ENCODE data around the gene ADAMTS17.

The ADAMTS17 gene

DNA sequence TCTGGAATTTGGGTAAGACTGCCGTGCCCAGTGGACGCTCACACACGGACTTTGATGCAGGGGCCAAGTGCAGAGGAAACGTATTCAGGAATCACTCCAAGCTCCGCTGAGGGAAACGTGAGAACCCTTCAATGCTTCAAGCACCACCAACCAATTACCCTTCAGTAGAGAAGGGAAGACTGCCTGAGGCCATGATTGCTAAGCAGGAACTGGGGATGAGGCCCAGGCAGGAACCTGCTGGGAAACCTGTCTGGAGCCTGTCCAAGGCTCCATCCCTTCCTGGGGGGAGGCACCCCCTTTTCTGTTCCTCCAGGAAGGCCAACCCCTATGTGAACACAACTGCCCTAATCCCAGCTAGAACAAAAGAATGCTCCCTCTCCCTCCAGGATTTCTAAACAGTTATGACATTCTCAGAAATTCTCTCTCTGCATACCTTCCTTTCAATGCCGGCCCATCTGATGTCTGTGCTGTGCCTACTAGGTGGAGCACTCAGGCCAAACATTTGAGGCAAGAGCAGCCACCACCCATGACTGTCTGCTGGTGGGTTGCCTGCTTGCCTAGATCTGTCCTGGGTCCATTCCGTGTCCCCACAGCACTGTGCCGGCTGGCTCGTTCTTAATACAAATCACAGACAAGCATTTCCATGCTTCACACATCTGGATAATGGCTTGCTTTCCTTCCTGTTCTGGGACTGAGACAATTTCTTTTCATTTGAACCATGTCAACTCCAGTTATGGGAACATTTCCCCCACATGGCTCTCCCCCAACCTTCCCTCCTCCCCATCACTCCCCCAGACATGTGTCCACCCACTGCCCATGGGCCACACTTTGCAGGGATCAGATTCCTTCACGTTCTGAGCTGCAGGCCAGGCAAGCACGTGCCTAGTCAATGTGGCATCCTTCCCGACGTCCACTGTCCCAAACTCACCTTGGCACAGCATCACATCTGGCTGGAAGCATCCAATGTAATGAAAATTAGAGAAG is 149.4 kb downstream of the ADAMTS17 start:
- no peak overlapping the region for H3K4me3 ChIP-seq (ENCODE audit: low read length)
- DNase-seq (ENCODE audit: low read depth, low spot score), result no peak

DNA sequence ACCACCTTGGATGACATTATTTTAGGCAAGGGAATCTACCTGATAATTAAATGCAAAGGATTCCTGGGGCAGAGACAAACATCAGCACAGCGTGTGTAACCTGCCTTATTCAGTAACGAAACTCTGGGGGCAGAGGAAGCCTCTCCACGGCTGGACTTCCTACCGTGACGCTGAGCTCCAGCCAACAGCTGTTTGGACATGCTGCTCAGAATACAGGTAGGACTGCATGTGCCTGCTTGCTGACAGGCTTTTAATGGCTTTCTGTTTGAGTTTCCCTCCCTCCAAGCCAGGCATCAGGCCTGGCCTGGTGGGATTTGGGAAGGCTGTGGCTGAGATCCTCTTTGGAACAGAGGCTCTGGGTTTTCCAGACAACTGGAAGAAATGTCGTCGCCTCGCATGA is 150.6 kb downstream of the ADAMTS17 start:
- no peak for DNase-seq (ENCODE audit: low read depth, low spot score)
- no peak overlapping the region for H3K4me3 ChIP-seq (ENCODE audit: low read length)

DNA sequence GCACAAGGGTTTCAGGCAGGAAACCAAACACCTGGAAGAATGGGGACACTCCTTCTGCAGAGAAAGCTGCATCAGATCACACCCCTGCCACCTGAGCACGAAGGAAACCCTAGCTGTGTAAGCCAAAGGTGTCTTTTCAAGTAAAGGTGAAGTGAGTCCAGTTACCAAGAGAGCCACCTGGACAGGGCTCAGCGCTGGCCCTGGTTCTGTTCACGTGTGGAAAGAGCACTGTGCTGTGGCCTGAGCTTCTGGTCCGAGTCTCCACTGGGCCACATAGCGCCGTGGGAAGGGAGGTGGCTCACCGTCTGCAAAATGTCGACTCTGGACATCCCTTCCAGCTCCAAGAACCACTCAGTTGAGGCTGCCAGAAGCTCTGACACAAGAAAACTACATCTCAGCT is 151.1 kb downstream of the ADAMTS17 start:
- no peak for DNase-seq (ENCODE audit: low read depth, low spot score)
- H3K4me3 ChIP-seq (ENCODE audit: low read length), result no peak overlapping the region

DNA sequence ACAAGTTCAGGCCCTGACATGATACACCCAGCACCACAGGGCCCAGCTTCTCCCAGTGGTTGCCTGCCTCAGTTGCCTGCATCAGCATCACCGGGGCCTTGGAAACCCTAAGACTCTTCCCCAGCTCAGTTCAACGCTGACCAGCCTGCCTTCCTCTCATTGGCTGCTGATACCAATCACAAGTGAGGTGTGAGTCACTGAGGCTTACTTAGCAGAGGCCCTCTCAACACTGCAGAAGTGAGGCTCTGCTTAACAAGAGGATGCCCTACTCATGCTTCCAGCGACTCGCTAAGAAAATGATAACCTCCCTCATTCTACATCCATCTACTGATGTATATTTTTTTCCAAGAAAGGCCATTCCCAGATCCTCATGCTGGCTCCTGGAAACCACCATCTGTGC is 151.9 kb downstream of the ADAMTS17 start:
- no peak for DNase-seq (ENCODE audit: low read depth, low spot score)
- H3K4me3 ChIP-seq (ENCODE audit: low read length), result no peak overlapping the region

DNA sequence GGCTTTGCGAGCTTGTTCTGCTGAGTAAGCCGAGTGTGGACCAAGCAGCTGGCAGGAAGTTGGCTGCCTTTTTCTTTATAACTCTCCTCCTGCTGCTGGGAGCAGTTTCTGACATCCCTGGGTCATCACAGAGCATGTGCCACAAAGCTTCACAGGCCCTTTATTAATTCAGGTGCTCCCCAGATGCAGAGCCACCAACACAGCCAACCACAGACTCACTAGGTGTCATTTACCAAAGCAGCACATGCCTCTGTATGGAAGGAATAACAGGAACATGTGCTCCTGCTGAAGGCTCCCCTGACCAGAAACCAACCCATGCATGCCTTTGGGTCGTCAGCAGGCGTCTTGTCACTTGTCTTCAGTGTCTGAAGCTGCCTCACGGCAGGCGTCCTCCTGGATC is 152.5 kb downstream of the ADAMTS17 start:
- no peak for DNase-seq (ENCODE audit: low read depth, low spot score)
- no peak overlapping the region for H3K4me3 ChIP-seq (ENCODE audit: low read length)

DNA sequence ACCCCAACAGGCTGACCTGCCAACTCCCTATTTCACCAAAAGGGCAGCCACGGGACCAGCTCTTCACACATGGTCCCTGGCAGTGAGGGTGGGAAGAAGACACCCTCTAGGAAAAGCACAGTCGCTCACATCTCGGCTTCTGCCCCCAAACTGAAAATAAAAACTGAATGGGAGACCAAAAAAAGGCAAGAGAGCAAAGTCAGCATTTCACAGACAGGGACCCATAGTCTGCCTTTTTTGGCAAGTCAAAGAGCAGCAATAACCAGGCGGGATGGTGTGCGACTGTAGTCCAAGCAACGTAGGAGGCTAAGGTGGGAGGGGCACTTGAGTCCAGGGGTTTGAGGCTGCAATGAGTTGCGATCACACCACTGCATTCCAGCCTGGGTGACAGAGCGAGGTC is 154.1 kb downstream of the ADAMTS17 start:
- DNase-seq (ENCODE audit: low read depth, low spot score), result no peak
- no peak overlapping the region for H3K4me3 ChIP-seq (ENCODE audit: low read length)

DNA sequence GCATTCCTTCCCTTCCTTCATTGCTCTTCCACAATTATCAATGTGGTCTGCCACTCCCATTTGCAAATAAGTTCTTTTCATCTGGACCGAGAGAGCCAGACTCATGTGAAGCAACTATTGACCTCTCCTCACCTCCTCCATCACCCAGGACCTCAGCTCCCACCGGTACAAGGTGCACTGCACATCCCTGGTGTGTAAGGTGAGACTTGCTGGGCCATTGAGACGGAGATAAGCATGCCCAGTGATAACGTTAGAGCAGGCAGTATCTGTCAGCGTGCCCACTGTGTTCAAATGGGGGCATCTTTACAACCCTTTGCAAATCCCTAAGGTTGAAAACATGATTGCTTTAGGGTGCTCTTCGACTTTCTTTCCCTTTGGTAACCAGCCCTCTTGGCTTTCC is 154.8 kb downstream of the ADAMTS17 start:
- DNase-seq (ENCODE audit: low read depth, low spot score), result no peak
- no peak overlapping the region for H3K4me3 ChIP-seq (ENCODE audit: low read length)

DNA sequence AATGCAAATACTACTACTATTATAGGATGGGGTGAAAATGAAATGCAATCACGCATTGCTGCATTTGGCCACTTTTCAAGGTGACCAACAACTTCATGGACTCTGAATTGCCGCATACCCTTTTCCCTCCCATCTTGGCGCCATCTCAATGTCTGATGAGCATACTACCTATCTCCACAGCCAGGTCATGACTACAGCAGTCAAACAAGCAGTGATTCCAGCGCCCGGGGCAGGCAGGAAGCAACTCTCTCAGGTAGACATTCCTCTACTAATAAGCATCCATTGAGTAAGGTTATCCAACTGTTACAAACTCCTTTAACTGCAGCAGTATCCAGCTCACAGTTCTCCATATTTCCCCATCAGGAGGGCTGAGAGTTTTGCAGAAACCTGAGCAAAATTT is 155.4 kb downstream of the ADAMTS17 start:
- no peak for DNase-seq (ENCODE audit: low read depth, low spot score)
- no peak overlapping the region for H3K4me3 ChIP-seq (ENCODE audit: low read length)

DNA sequence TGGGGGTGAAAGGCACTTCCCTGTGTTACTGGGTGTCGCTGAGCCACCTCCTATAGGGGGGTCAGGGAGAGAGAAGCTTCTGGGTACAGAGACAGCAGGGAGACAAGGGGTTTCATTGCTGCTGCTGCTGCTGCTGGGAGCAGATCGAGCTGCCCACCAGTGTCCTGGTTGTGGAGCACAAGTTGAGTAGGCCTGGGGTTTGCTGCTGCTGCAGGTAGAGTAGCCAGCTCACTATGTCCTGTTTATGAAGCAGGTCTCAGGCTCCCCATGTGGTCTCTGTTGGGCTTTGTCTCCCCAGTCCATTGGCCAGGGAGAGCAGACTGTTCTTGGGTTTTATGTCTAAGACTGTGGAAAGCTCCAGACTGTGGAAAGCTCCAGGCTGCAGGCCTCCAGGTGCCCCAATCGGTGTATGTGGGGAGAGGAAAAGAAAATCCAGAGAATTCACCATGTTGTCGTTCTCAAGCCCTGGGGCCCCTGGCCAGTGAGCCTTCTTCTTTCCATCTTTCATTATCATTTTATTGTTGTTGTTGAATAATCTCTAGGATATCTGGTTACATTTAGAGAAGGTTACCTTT is 157.8 kb downstream of the ADAMTS17 start:
- no peak overlapping the region for H3K4me3 ChIP-seq (ENCODE audit: low read length)
- DNase-seq (ENCODE audit: low read depth, low spot score), result no peak

DNA sequence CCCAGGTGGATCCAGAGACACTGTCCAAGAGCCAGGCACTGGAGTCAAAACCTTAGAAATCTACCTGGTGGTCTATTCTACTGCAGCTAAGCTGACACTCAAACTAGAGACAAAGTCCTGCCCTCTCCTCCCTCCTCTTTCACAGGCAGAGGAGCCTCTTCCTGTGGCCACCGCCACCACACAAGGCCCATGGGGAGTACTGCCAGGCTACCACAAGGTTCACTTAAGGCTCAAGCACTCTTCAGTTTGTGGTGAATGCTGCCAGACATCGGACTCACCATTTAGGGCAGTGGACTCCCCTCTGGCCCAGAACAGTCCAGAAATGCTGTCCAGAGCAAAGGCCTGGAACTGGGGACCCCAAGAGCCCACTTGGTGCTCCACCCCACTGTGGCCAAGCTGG is 160.9 kb downstream of the ADAMTS17 start:
- no peak overlapping the region for H3K4me3 ChIP-seq (ENCODE audit: low read length)
- DNase-seq (ENCODE audit: low read depth, low spot score), result no peak

DNA sequence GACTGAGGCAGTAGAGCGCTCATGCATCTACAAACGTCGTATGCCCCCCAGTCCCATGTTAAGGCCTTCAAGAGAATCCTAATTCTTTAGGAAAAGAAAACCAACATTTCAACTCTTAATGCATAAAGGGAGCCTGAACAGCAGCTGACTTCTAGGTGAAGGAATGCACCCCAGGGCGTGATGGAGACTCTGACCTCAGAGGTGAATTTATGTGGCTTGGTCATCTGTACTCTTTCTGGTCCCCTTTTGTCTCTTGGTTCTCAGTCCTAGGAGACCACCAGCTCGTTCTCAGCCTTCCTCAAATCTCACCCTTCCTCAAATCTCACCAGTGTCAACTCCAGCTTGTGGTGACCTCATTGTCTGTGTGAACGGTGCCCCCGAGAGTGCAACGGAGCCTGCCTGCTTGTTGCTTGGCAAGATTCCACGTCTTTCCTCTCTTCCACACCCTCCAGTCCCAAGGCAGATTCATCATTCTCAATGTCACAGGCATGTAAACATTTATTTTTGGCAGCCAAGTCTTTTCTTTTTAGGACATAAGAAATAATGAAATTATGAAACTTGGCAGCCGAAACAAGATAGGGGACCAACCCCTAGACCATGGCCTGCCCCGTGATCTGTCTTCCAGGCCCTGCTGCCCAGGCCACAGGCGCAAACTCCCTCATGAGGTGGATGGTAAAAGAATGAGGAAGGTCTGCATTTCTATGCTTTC is 166.2 kb downstream of the ADAMTS17 start:
- H3K4me3 ChIP-seq (ENCODE audit: low read length), result no peak overlapping the region
- no peak for DNase-seq (ENCODE audit: low read depth, low spot score)

DNA sequence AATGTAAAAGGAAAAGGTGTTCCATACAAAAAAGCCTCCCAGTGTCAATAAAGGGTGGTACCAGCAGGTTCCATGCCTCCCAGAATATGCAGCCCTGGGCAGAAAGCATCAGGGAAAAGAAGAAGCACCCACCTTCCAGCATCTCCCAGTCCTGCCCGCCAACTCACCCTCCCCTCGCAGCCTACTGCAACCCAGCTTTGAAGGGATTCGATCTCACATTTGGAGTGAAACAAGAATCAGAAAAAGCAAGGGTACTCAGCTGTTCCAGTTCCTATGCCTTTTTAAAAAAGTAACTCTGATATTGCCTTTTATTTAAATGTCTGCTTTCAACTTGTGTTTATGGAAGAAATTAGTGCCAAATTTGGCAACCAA is 166.9 kb downstream of the ADAMTS17 start:
- no peak overlapping the region for H3K4me3 ChIP-seq (ENCODE audit: low read length)
- no peak for DNase-seq (ENCODE audit: low read depth, low spot score)

DNA sequence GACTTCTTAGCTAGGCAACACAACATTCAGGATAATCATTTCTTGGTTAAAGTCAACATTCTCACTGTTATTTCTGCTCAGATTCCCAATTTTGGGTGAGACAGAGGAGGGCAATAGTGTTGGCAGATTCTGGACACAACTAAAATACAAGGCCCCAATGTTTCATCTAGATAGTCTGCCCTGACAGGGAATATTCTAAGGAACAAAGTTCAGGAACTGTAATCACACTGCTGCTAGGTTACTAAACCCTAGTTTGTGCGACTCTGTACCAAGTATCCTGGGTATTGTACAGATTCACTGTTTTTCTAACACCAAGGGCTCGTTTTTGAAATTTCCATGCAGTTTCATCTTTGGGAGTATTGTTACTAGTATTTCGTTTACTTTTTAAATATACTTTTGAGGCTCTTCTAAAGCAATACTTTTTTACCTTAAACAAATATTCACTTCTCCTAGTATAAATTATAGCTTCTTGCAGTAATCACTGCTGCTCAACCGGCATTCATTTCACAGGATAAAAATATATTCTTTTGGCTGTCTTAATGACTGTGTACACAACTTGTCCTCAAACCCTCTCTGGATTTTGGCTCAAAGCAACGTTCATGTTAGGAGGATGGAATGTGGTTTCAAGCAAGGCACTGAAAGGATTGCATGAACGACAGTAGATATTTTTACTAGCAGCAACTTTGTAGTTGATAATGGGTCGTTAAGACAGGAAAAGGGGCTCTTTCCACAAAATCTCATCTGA is 167.4 kb downstream of the ADAMTS17 start:
- H3K4me3 ChIP-seq (ENCODE audit: low read length), result no peak overlapping the region
- no peak for DNase-seq (ENCODE audit: low read depth, low spot score)

DNA sequence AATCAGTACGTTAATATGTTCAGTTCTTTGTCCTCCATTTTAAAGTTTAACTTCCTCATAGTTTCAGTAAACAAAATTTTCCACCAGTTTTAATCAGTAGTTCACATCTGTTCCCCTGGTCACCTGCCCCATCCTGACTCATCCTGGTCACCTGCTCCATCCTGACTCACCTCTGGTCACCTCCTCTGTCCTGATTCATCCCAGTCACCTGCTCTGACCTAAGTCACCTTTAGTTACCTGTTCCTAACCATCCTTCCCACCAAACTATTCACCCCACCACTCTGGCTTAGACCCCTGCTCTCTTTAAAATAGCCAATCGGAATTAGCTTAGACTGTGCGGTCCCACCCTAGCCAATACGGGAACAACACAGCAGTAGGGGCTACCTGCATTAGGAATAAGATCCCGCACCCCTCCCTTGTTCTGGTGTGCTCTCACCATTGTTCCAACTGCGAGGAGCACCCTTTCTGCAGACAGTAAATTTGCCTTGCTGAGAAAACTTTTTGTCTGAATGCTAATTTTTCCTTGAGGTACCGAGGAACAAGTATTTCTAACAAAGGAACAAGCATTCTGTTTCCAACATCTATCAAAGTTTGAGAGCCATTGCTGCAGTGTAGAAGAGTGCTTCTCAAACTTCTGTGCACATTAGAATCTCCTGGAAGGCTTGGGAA is 169.3 kb downstream of the ADAMTS17 start:
- no peak overlapping the region for H3K4me3 ChIP-seq (ENCODE audit: low read length)
- no peak for DNase-seq (ENCODE audit: low read depth, low spot score)

DNA sequence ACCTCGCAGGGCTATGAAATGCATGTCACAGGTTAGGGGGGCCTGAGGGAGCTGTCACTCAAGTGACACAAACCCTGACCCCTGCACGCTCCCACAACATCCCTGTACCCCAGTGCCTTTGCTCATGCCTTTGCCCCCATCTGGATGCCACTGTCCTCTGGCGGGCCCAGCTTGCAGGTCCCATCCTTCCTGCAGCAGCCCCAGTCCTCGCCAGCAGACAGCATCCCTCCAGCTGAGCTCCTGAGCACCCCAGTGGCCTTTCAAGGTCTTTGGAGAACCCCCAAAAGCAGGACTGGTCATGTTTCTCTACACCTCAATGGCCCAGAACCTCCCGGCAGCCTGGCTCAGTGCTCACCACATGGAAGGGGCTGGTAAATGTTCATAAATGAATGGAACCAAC is 170.4 kb downstream of the ADAMTS17 start:
- H3K4me3 ChIP-seq (ENCODE audit: low read length), result no peak overlapping the region
- no peak for DNase-seq (ENCODE audit: low read depth, low spot score)

DNA sequence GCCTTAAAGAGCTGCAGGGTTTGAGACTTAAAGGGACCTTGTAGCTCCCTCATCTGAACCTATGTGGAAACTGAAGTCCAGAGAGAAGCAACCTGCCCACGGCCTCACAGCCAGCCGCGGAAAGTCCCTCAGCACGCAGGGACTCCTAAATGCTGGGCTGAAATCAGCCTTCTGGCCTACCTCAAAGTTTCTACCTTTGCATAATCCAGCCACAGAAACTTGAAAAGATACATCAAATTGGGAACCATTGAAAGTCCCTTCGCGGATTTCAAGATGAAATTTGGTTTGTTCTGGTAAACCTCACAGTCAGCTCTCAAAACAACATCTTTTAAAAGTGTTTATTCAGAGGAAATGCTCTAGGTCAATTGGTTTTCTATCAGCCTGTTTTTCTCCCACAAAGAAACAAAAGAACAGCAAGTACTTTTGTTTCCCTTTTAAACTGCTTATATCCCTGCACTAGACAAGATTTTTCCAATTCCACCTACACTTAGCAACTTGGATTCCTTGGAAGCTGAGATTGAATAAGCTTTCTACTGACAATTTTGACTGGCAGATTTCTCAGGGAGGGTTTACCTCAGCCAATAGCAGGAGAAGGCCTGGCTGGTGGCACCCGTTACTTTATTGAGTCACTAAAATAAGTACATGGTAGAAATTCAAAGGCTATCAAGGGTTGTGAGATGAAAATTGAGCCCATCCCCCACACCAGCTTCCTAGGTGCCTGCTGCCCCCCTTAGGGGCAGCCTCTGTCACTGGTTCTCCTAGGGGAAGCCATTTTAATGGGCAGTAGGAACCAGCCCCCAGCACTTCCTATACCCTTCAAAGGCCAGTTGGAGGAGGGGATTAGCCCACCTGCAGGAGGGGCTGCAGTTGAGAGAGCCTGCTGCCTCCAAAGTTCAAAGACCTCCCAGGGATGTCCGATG is 171.2 kb downstream of the ADAMTS17 start:
- H3K4me3 ChIP-seq (ENCODE audit: low read length), result no peak overlapping the region
- DNase-seq (ENCODE audit: low read depth, low spot score), result no peak

DNA sequence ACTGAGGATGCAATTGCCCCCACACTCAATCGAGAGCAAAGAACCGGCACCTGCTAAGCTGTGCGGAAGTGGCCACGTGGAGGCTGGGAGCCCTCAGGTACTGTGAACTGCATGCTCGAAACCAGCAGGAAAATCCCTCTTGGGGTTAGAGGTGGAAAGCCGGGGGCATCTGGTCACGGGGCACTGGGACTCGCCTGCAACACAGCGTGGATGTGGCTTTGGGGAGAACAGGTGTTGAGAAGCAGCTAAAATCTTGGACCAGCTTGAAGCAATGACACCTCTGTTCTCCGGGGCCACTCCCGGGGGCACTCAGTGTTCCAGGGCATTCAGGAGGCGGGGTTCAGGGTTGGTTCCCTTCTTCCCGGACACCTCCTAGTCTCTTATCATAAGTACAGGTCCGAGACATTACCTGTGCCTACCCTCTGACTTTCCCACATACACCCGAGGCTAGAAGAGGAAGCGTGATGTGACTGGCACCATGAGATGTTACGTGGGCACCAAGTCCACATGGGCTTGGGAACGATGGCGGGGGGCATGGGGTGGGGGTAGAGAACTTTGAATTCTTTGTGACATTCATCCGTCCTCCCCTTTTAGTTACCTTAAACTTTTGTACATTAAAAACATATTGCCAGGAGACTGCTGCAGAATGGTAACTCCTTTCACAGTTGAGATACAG is 172.0 kb downstream of the ADAMTS17 start:
- H3K4me3 ChIP-seq (ENCODE audit: low read length), result no peak overlapping the region
- DNase-seq (ENCODE audit: low read depth, low spot score), result no peak

DNA sequence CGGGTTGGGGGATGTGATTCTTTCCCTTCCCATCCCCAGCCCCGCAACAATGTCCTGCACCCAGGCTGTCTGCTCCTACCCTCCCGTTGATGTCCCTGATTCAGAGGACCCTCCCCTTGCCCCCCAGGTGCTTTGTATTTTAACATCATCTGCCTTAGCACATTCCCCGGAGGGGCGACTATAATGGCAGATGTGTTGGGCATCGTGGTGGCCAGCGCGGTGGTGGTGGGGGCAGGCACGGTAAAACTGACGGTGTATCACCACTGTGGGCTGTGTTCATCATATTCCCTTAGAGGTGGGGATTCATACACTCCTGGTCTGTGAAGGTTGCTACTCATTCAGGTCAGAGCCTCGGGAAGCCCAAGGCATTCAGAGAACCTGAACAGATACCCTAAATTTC is 173.0 kb downstream of the ADAMTS17 start:
- H3K4me3 ChIP-seq (ENCODE audit: low read length), result no peak overlapping the region
- no peak for DNase-seq (ENCODE audit: low read depth, low spot score)

Data from Jurkat, Clone E6-1 (cell line).